Tibial artery (tissue), 4 donors: ENCODE data around the gene TPRG1.

Source experiments
- DNase-seq, 2 donors: peaks; one replicate each; pipeline ENCODE4 v3.0.0-alpha.2; 2019
- H3K27ac ChIP-seq, 2 donors: fragments of 200-600 bp; sonication (generic) in 1 of 2; 1 replicate in 1 of 2; 2 replicates in 1 of 2; pipeline ENCODE4 v1.5.1; 2018 to 2019; ENCODE audit warnings: mild to moderate bottlenecking in 1 of 2
- H3K27me3 ChIP-seq, 2 donors: fragments of 200-600 bp; sonication (generic) in 1 of 2; one replicate each; pipeline versions ENCODE4 v1.5.1 to v1.6.0; 2016 to 2019
- H3K36me3 ChIP-seq, 3 donors: fragments of 200-600 bp; sonication (generic) in 2 of 3; one replicate each; pipeline ENCODE4 v1.5.1; 2016 to 2019; ENCODE audit warnings: mild to moderate bottlenecking in 2 of 3
- H3K4me1 ChIP-seq, 4 donors: fragments of 200-600 bp; sonication (generic) in 2 of 4; 1 replicate in 3 of 4; 2 replicates in 1 of 4; pipeline ENCODE4 v1.5.1; 2016 to 2019
- H3K4me3 ChIP-seq, 2 donors: fragments of 200-600 bp; sonication (generic) in 1 of 2; 1 replicate in 1 of 2; 2 replicates in 1 of 2; pipeline ENCODE4 v1.5.1; 2018 to 2019; ENCODE audit warnings: mild to moderate bottlenecking in 2 of 2
- H3K9me3 ChIP-seq, 3 donors: fragments of 200-600 bp; sonication (generic) in 1 of 3; one replicate each; pipeline ENCODE4 v1.5.1; 2016 to 2019
- CTCF ChIP-seq, 2 experiments: fragments of 200-600 bp in 1 of 2; fragments of 450-650 bp in 1 of 2; IDR thresholded peaks; one replicate each; pipeline ENCODE4 v1.5.1; 2017 to 2019; ENCODE audit warnings: antibody characterized with exemption in 2 of 2, mild to moderate bottlenecking in 1 of 2, moderate library complexity in 1 of 2
- intact Hi-C: fragments of 100-400 bp; cut with DNase I; formaldehyde crosslinking; loops from one replicate; pipeline ENCODE4 v1.15.0; 2023; ENCODE audit warnings: low total_unique reads

Gene TPRG1

GRCh38 chr3:189334064-189334920 is 162.5 kb downstream of the TPRG1 start:
- H3K4me1 ChIP-seq: peaks cover 0 to 7% (median 1%) of the 10 kb centered on the region in 4 donors
- no peak overlapping the region for H3K27ac ChIP-seq
- H3K4me3 ChIP-seq: no peak overlapping the region
- TF ChIP-seq CTCF (IDR thresholded peaks at IDR 0.05): no peak
- H3K27me3 ChIP-seq: no peaks in the 10 kb centered on the region
- no peaks in the 10 kb centered on the region for H3K9me3 ChIP-seq
- intact Hi-C loops: no loop called here
- no peaks in the 10 kb centered on the region for H3K36me3 ChIP-seq
- DNase-seq: no peak

- no peak overlapping the region for H3K27ac ChIP-seq
- TF ChIP-seq CTCF (IDR thresholded peaks at IDR 0.05): no peak
- no peaks in the 10 kb centered on the region for H3K27me3 ChIP-seq
- intact Hi-C loops: no loop called here
- no peak overlapping the region for H3K4me3 ChIP-seq
- H3K4me1 ChIP-seq: peaks cover 0 to 7% (median 1%) of the 10 kb centered on the region in 4 donors
- no peaks in the 10 kb centered on the region for H3K36me3 ChIP-seq
- no peaks in the 10 kb centered on the region for H3K9me3 ChIP-seq
- no peak for DNase-seq
Measured at GRCh38 chr3:189337673-189338091, 165.9 kb downstream of the TPRG1 start.

- DNase-seq: no peak
- no peak overlapping the region for H3K27ac ChIP-seq
- H3K4me3 ChIP-seq: no peak overlapping the region
- no peaks in the 10 kb centered on the region for H3K9me3 ChIP-seq
- H3K36me3 ChIP-seq: no peaks in the 10 kb centered on the region
- intact Hi-C loops: no loop called here
- no peaks in the 10 kb centered on the region for H3K27me3 ChIP-seq
- no peak for TF ChIP-seq CTCF (IDR thresholded peaks at IDR 0.05)
- H3K4me1 ChIP-seq: peaks cover 0 to 7% (median 1%) of the 10 kb centered on the region in 4 donors
Measured at GRCh38 chr3:189338366-189338765, 166.6 kb downstream of the TPRG1 start.

GRCh38 chr3:189339996-189340395 is 168.2 kb downstream of the TPRG1 start:
- no peak overlapping the region for H3K4me3 ChIP-seq
- no peaks in the 10 kb centered on the region for H3K9me3 ChIP-seq
- no peak for TF ChIP-seq CTCF (IDR thresholded peaks at IDR 0.05)
- H3K36me3 ChIP-seq: no peaks in the 10 kb centered on the region
- no peak for DNase-seq
- intact Hi-C loops: no loop called here
- peaks cover 0 to 7% (median 1%) of the 10 kb centered on the region in 4 donors for H3K4me1 ChIP-seq
- no peaks in the 10 kb centered on the region for H3K27me3 ChIP-seq
- no peak overlapping the region for H3K27ac ChIP-seq

GRCh38 chr3:189340680-189341460 is 169.1 kb downstream of the TPRG1 start:
- Histone ChIP-seq H3K27ac (no peak overlapping the region), H3K9me3 (no peaks in the 10 kb centered on the region), H3K27me3 (no peaks in the 10 kb centered on the region), H3K36me3 (no peaks in the 10 kb centered on the region), H3K4me1 (peaks cover 0 to 7% (median 1%) of the 10 kb centered on the region in 4 donors), H3K4me3 (no peak overlapping the region)
- DNase-seq: no peak
- TF ChIP-seq CTCF (IDR thresholded peaks at IDR 0.05): no peak
- intact Hi-C loops: no loop called here
